ENCODE data around the gene TMEM219. TPM values are rescaled to one million over a fixed set of nuclear protein-coding genes. Genes with fewer than 3 reads are reported as not detected.

TMEM219 gene
- total and polyA plus RNA-seq, 9 of the 15 experiments (the other 6 are each of a cell fraction or from before 2014, with no cell fraction given) = 35.3 to 62.8 (median 55.5) TPM

- TF ChIP-seq, protein P1, sequence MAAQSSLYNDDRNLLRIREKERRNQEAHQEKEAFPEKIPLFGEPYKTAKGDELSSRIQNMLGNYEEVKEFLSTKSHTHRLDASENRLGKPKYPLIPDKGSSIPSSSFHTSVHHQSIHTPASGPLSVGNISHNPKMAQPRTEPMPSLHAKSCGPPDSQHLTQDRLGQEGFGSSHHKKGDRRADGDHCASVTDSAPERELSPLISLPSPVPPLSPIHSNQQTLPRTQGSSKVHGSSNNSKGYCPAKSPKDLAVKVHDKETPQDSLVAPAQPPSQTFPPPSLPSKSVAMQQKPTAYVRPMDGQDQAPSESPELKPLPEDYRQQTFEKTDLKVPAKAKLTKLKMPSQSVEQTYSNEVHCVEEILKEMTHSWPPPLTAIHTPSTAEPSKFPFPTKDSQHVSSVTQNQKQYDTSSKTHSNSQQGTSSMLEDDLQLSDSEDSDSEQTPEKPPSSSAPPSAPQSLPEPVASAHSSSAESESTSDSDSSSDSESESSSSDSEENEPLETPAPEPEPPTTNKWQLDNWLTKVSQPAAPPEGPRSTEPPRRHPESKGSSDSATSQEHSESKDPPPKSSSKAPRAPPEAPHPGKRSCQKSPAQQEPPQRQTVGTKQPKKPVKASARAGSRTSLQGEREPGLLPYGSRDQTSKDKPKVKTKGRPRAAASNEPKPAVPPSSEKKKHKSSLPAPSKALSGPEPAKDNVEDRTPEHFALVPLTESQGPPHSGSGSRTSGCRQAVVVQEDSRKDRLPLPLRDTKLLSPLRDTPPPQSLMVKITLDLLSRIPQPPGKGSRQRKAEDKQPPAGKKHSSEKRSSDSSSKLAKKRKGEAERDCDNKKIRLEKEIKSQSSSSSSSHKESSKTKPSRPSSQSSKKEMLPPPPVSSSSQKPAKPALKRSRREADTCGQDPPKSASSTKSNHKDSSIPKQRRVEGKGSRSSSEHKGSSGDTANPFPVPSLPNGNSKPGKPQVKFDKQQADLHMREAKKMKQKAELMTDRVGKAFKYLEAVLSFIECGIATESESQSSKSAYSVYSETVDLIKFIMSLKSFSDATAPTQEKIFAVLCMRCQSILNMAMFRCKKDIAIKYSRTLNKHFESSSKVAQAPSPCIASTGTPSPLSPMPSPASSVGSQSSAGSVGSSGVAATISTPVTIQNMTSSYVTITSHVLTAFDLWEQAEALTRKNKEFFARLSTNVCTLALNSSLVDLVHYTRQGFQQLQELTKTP (IDR thresholded peaks at IDR 0.05; ENCODE audit: low read depth in 1 of 2, partially characterized antibody in 2 of 2) = peak in 1 of 2 experiments; percentile 33
- TF ChIP-seq SAFB (IDR thresholded peaks at IDR 0.05; ENCODE audit: borderline replicate concordance, low read depth, low read length) (no peak), NONO (IDR thresholded peaks at IDR 0.05; ENCODE audit: low read depth in 2 of 2, low read length in 1 of 2) (no peak; a peak in 1 of 4 replicates), ASH1L (IDR thresholded peaks at IDR 0.05; ENCODE audit: borderline replicate concordance, low read depth, partially characterized antibody) (no peak), CTBP1 (IDR thresholded peaks at IDR 0.05; ENCODE audit: borderline replicate concordance) (no peak), BRD4 (IDR thresholded peaks at IDR 0.05) (no peak), GMEB1 (CRISPR knock-in tag; IDR thresholded peaks at IDR 0.05) (no peak), ELF2 (CRISPR knock-in tag; IDR thresholded peaks at IDR 0.05) (peak; percentile 91), HOMEZ (CRISPR knock-in tag; IDR thresholded peaks at IDR 0.05) (no peak), IRF2 (CRISPR knock-in tag; IDR thresholded peaks at IDR 0.05) (no peak), ZNF324 (CRISPR knock-in tag; IDR thresholded peaks at IDR 0.05) (no peak), RERE (CRISPR knock-in tag; IDR thresholded peaks at IDR 0.05; ENCODE audit: borderline replicate concordance) (no peak), MED1 (CRISPR knock-in tag; IDR thresholded peaks at IDR 0.05; ENCODE audit: borderline replicate concordance) (no peak)
Measured at GRCh38 chr16:29925781-29926710, 35.8 kb upstream of the TMEM219 start, which contains the start of gene KCTD13 (continued).
